Caki2 (cell line): ENCODE results near the gene PRAMEF8. TPM values are rescaled to one million over a fixed set of nuclear protein-coding genes. Genes with fewer than 3 reads are reported as not detected.
"Not testable (repeated sequence)": the region's sequence is repeated elsewhere in the genome, so short reads cannot be mapped to it uniquely, and the experiment has no call there.

Source experiments
- DNase-seq: peaks from one replicate; pipeline ENCODE4 v3.0.0-alpha.2; 2015; ENCODE audit warnings: low read depth
- in situ Hi-C: cut with HindIII; loops from 2 replicates; pipeline ENCODE4 v1.10.0; 2016; ENCODE audit warnings: low sequenced_read_pairs, low pct_unique_long_range_greater_than_20kb, mixed read lengths
- total RNA-seq: library from RNA; depleted of rRNA; stranded (reverse); fragments of >200 nt; shearing (Covaris generic); gene quantifications from 2 replicates; pipeline ENCODE4 v1.2.3, GENCODE V29; 2014; ENCODE audit warnings: low replicate concordance; rRNA removed

PRAMEF8 gene
- total RNA-seq, 1 experiment from 2014 or later = not detected

- in situ Hi-C loops = not testable (repeated sequence)
These were observed 52.9 kb downstream of the PRAMEF8 start for GRCh38 chr1:13232056-13232455.

More at GRCh38 chr1:13232056-13232455, 52.9 kb downstream of the PRAMEF8 start:
- DNase-seq = not testable (repeated sequence)

Other genes starting within 250 kb of the PRAMEF8 start
- not detected in 2 replicates for gene PRAMEF27, start 228.6 kb downstream of the PRAMEF8 start, total RNA-seq
- not detected in 2 replicates for gene HNRNPCL3, start 224.4 kb downstream of the PRAMEF8 start, total RNA-seq
- gene PRAMEF25, start 214.4 kb downstream of the PRAMEF8 start, total RNA-seq = not detected in 2 replicates
- not detected in 2 replicates for gene HNRNPCL2, start 168.3 kb downstream of the PRAMEF8 start, total RNA-seq
- gene PRAMEF26, start 129.1 kb downstream of the PRAMEF8 start, total RNA-seq = not detected in 2 replicates
- gene HNRNPCL4, start 119.5 kb downstream of the PRAMEF8 start, total RNA-seq = not detected in 2 replicates
- gene PRAMEF9, start 113.3 kb downstream of the PRAMEF8 start, total RNA-seq = not detected in 2 replicates
- not detected in 2 replicates for gene PRAMEF13, start 83.7 kb downstream of the PRAMEF8 start, total RNA-seq
- not detected in 2 replicates for gene PRAMEF18, start 59.0 kb downstream of the PRAMEF8 start, total RNA-seq
- not detected in 2 replicates for gene PRAMEF5, start 30.9 kb downstream of the PRAMEF8 start, total RNA-seq
- not detected in 2 replicates for gene PRAMEF33, start 18.4 kb upstream of the PRAMEF8 start, total RNA-seq
- gene PRAMEF15, start 30.4 kb upstream of the PRAMEF8 start, total RNA-seq = not detected in 2 replicates
- not detected in 2 replicates for gene PRAMEF14, start 62.0 kb upstream of the PRAMEF8 start, total RNA-seq
- not detected in 2 replicates for gene PRAMEF19, start 86.8 kb upstream of the PRAMEF8 start, total RNA-seq
- not detected in 2 replicates for gene PRAMEF17, start 104.5 kb upstream of the PRAMEF8 start, total RNA-seq
- not detected in 2 replicates for gene PRAMEF20, start 125.3 kb upstream of the PRAMEF8 start, total RNA-seq
- not detected in 2 replicates for gene LRRC38, start 228.9 kb upstream of the PRAMEF8 start, total RNA-seq